Activated naive CD8-positive, alpha-beta T cell (primary cell): ENCODE measurements around the gene GIMAP6.
A peak's percentile ranks its signal among the peaks of the same experiment; 100 is the strongest.
"Not testable (repeated sequence)": the region's sequence is repeated elsewhere in the genome, so short reads cannot be mapped to it uniquely, and the experiment has no call there.

Source experiments
- H3K27ac Mint-ChIP-seq: one replicate; pipeline ENCODE4 v1.8.0; 2021; ENCODE audit warnings: mixed read lengths
- H3K27me3 Mint-ChIP-seq: one replicate; pipeline ENCODE4 v1.8.0; 2021; ENCODE audit warnings: mixed read lengths
- H3K36me3 Mint-ChIP-seq: one replicate; pipeline ENCODE4 v1.8.0; 2021; ENCODE audit warnings: mixed read lengths
- H3K4me1 Mint-ChIP-seq: one replicate; pipeline ENCODE4 v1.8.0; 2021; ENCODE audit warnings: low read depth, mixed read lengths
- H3K4me3 Mint-ChIP-seq: one replicate; pipeline ENCODE4 v1.8.0; 2021; ENCODE audit warnings: mild to moderate bottlenecking, mixed read lengths
- H3K9me3 Mint-ChIP-seq: one replicate; pipeline ENCODE4 v1.8.0; 2021; ENCODE audit warnings: low read depth, mixed read lengths

GIMAP6 gene

GRCh38 chr7:150621376-150621775 is 10.8 kb downstream of the GIMAP6 start:
- Mint-ChIP-seq H3K27ac (peak overlapping the region; percentile 86), H3K4me3 (peak overlapping the region; percentile 36), H3K36me3 (peaks cover 18% of the 10 kb centered on the region), H3K9me3 (peaks cover 8% of the 10 kb centered on the region), H3K27me3 (no peaks in the 10 kb centered on the region), H3K4me1 (peaks cover 66% of the 10 kb centered on the region)

GRCh38 chr7:150620617-150621371 is 11.4 kb downstream of the GIMAP6 start:
- Mint-ChIP-seq H3K4me1 (peaks cover 66% of the 10 kb centered on the region), H3K36me3 (peaks cover 13% of the 10 kb centered on the region), H3K4me3 (peak overlapping the region; percentile 36), H3K27me3 (no peaks in the 10 kb centered on the region), H3K9me3 (peaks cover 8% of the 10 kb centered on the region), H3K27ac (peak overlapping the region; percentile 86)

GRCh38 chr7:150620061-150620460 is 12.1 kb downstream of the GIMAP6 start:
- Mint-ChIP-seq H3K36me3 (peaks cover 5% of the 10 kb centered on the region), H3K27me3 (no peaks in the 10 kb centered on the region), H3K4me3 (no peak overlapping the region), H3K27ac (peak overlapping the region; percentile 89), H3K4me1 (peaks cover 66% of the 10 kb centered on the region), H3K9me3 (peaks cover 2% of the 10 kb centered on the region)

- not testable (repeated sequence) for H3K9me3 Mint-ChIP-seq, H3K27me3 Mint-ChIP-seq, H3K36me3 Mint-ChIP-seq
- Mint-ChIP-seq H3K4me3 (peak overlapping the region; percentile 44), H3K27ac (peak overlapping the region; percentile 94), H3K4me1 (peaks cover 72% of the 10 kb centered on the region)
Observed at GRCh38 chr7:150615221-150615755, 16.9 kb downstream of the GIMAP6 start.

- H3K27me3 Mint-ChIP-seq, H3K36me3 Mint-ChIP-seq, H3K9me3 Mint-ChIP-seq: not testable (repeated sequence)
- Mint-ChIP-seq H3K4me1 (peaks cover 72% of the 10 kb centered on the region), H3K4me3 (peak overlapping the region; percentile 44), H3K27ac (peak overlapping the region; percentile 94)
Observed at GRCh38 chr7:150614426-150614825, 17.8 kb downstream of the GIMAP6 start.

- peak overlapping the region; percentile 44 for H3K4me3 Mint-ChIP-seq
- H3K9me3 Mint-ChIP-seq = peaks cover 6% of the 10 kb centered on the region
- no peaks in the 10 kb centered on the region for H3K27me3 Mint-ChIP-seq
- peak overlapping the region; percentile 94 for H3K27ac Mint-ChIP-seq
- peaks cover 9% of the 10 kb centered on the region for H3K36me3 Mint-ChIP-seq
- H3K4me1 Mint-ChIP-seq = peaks cover 73% of the 10 kb centered on the region
Observed at GRCh38 chr7:150613880-150614279, 18.3 kb downstream of the GIMAP6 start.

GRCh38 chr7:150612925-150613324 is 19.3 kb downstream of the GIMAP6 start:
- H3K36me3 Mint-ChIP-seq = peaks cover 9% of the 10 kb centered on the region
- peaks cover 78% of the 10 kb centered on the region for H3K4me1 Mint-ChIP-seq
- H3K9me3 Mint-ChIP-seq = peaks cover 6% of the 10 kb centered on the region
- peak overlapping the region; percentile 14 for H3K4me3 Mint-ChIP-seq
- no peaks in the 10 kb centered on the region for H3K27me3 Mint-ChIP-seq
- peak overlapping the region; percentile 94 for H3K27ac Mint-ChIP-seq

GRCh38 chr7:150610233-150610632 is 22.0 kb downstream of the GIMAP6 start:
- Mint-ChIP-seq H3K27me3 (no peaks in the 10 kb centered on the region), H3K4me1 (peaks cover 78% of the 10 kb centered on the region), H3K36me3 (peaks cover 6% of the 10 kb centered on the region), H3K4me3 (no peak overlapping the region), H3K27ac (peak overlapping the region; percentile 94), H3K9me3 (peaks cover 6% of the 10 kb centered on the region)

- not testable (repeated sequence) for H3K27me3 Mint-ChIP-seq, H3K9me3 Mint-ChIP-seq
- Mint-ChIP-seq H3K27ac (peak overlapping the region; percentile 85), H3K4me1 (peaks cover 70% of the 10 kb centered on the region), H3K36me3 (peaks cover 15% of the 10 kb centered on the region), H3K4me3 (peak overlapping the region; percentile 30)
Observed at GRCh38 chr7:150603600-150603999, 28.6 kb downstream of the GIMAP6 start.

- no peak overlapping the region for H3K4me3 Mint-ChIP-seq
- H3K27ac Mint-ChIP-seq = peak overlapping the region; percentile 4
- peaks cover 14% of the 10 kb centered on the region for H3K9me3 Mint-ChIP-seq
- peaks cover 61% of the 10 kb centered on the region for H3K4me1 Mint-ChIP-seq
- H3K27me3 Mint-ChIP-seq = no peaks in the 10 kb centered on the region
- H3K36me3 Mint-ChIP-seq = peaks cover 34% of the 10 kb centered on the region
Observed at GRCh38 chr7:150595361-150595760, 36.8 kb downstream of the GIMAP6 start.

- Mint-ChIP-seq H3K27ac (peak overlapping the region; percentile 4), H3K4me1 (peaks cover 61% of the 10 kb centered on the region)
Observed at GRCh38 chr7:150594805-150595204, 37.4 kb downstream of the GIMAP6 start.

GRCh38 chr7:150587551-150587950 is 44.6 kb downstream of the GIMAP6 start:
- Mint-ChIP-seq H3K36me3 (peaks cover 24% of the 10 kb centered on the region), H3K4me3 (no peak overlapping the region)

More at GRCh38 chr7:150594805-150595204, 37.4 kb downstream of the GIMAP6 start:
- peaks cover 29% of the 10 kb centered on the region for H3K36me3 Mint-ChIP-seq
- peaks cover 14% of the 10 kb centered on the region for H3K9me3 Mint-ChIP-seq
- H3K4me3 Mint-ChIP-seq = no peak overlapping the region
- no peaks in the 10 kb centered on the region for H3K27me3 Mint-ChIP-seq

GRCh38 chr7:150586785-150587152 is 45.4 kb downstream of the GIMAP6 start:
- Mint-ChIP-seq H3K27ac (peak overlapping the region; percentile 85), H3K36me3 (peaks cover 17% of the 10 kb centered on the region), H3K9me3 (peaks cover 13% of the 10 kb centered on the region), H3K4me3 (no peak overlapping the region), H3K4me1 (peaks cover 57% of the 10 kb centered on the region), H3K27me3 (no peaks in the 10 kb centered on the region)

More at GRCh38 chr7:150587551-150587950, 44.6 kb downstream of the GIMAP6 start:
- Mint-ChIP-seq H3K4me1 (peaks cover 57% of the 10 kb centered on the region), H3K27me3 (no peaks in the 10 kb centered on the region), H3K27ac (peak overlapping the region; percentile 85), H3K9me3 (peaks cover 15% of the 10 kb centered on the region)

- H3K4me1 Mint-ChIP-seq = peaks cover 56% of the 10 kb centered on the region
- H3K4me3 Mint-ChIP-seq = peak overlapping the region; percentile 47
- H3K27ac Mint-ChIP-seq = peak overlapping the region; percentile 85
- H3K9me3 Mint-ChIP-seq = peaks cover 10% of the 10 kb centered on the region
- H3K36me3 Mint-ChIP-seq = peaks cover 15% of the 10 kb centered on the region
- H3K27me3 Mint-ChIP-seq = no peaks in the 10 kb centered on the region
Observed at GRCh38 chr7:150586068-150586784, 46.0 kb downstream of the GIMAP6 start.

- Mint-ChIP-seq H3K27ac (peak overlapping the region; percentile 85), H3K4me1 (peaks cover 50% of the 10 kb centered on the region), H3K4me3 (peak overlapping the region; percentile 32), H3K36me3 (peaks cover 17% of the 10 kb centered on the region), H3K9me3 (peaks cover 15% of the 10 kb centered on the region), H3K27me3 (no peaks in the 10 kb centered on the region)
Observed at GRCh38 chr7:150585199-150585598, 47.0 kb downstream of the GIMAP6 start.
